RWPE2 (cell line): Measurements from ENCODE around the gene PRM3.

Source experiments
- ATAC-seq: fragments of 200-7000 bp; cut with Tn5 transposase; 3 replicates; pipeline ENCODE4 v1.9.1; 2021; ENCODE audit warnings: low read depth
- DNase-seq: peaks from one replicate; pipeline ENCODE4 v3.0.0-alpha.2; 2020; ENCODE audit warnings: low spot score
- H3K27ac ChIP-seq: fragments of 450-650 bp; 2 replicates; pipeline ENCODE4 v1.5.1; 2017; ENCODE audit warnings: mild to moderate bottlenecking; ENCODE audit not compliant: poor library complexity, severe bottlenecking
- H3K27me3 ChIP-seq: fragments of 250-450 bp; sonication (Bioruptor Pico); 2 replicates; pipeline ENCODE4 v1.5.1; 2021; ENCODE audit warnings: mild to moderate bottlenecking, moderate library complexity; ENCODE audit not compliant: insufficient read depth, poor library complexity, severe bottlenecking
- H3K36me3 ChIP-seq: fragments of 250-450 bp; sonication (Bioruptor Pico); 2 replicates; pipeline ENCODE4 v1.5.1; 2020; ENCODE audit warnings: low read depth, mild to moderate bottlenecking, moderate library complexity
- H3K4me1 ChIP-seq: fragments of 250-450 bp; sonication (Bioruptor Pico); 2 replicates; pipeline ENCODE4 v1.5.1; 2021; ENCODE audit warnings: mild to moderate bottlenecking, moderate library complexity; ENCODE audit not compliant: insufficient read depth, poor library complexity, severe bottlenecking
- H3K4me3 ChIP-seq: fragments of 250-450 bp; sonication (Bioruptor Pico); 2 replicates; pipeline ENCODE4 v1.5.1; 2021; ENCODE audit warnings: mild to moderate bottlenecking, moderate library complexity; ENCODE audit not compliant: severe bottlenecking
- H3K9me3 ChIP-seq: fragments of 250-450 bp; sonication (Bioruptor Pico); 2 replicates; pipeline ENCODE4 v1.5.1; 2021; ENCODE audit warnings: mild to moderate bottlenecking, moderate library complexity; ENCODE audit not compliant: severe bottlenecking
- CTCF ChIP-seq: fragments of 450-650 bp; IDR thresholded peaks from one replicate; pipeline ENCODE4 v1.5.1; 2017; ENCODE audit warnings: mild to moderate bottlenecking, moderate library complexity; ENCODE audit not compliant: poor library complexity, severe bottlenecking

PRM3 gene

GRCh38 chr16:11250091-11250785, 23.2 kb downstream of the PRM3 start:
- H3K27me3 ChIP-seq: no peaks in the 10 kb centered on the region
- no peak overlapping the region for H3K27ac ChIP-seq
- no peak for TF ChIP-seq CTCF
- no peaks in the 10 kb centered on the region for H3K36me3 ChIP-seq
- H3K9me3 ChIP-seq: no peaks in the 10 kb centered on the region
- H3K4me3 ChIP-seq: no peak overlapping the region
- no peaks in the 10 kb centered on the region for H3K4me1 ChIP-seq
- no peak for DNase-seq
- ATAC-seq: peak; percentile 51

DNA sequence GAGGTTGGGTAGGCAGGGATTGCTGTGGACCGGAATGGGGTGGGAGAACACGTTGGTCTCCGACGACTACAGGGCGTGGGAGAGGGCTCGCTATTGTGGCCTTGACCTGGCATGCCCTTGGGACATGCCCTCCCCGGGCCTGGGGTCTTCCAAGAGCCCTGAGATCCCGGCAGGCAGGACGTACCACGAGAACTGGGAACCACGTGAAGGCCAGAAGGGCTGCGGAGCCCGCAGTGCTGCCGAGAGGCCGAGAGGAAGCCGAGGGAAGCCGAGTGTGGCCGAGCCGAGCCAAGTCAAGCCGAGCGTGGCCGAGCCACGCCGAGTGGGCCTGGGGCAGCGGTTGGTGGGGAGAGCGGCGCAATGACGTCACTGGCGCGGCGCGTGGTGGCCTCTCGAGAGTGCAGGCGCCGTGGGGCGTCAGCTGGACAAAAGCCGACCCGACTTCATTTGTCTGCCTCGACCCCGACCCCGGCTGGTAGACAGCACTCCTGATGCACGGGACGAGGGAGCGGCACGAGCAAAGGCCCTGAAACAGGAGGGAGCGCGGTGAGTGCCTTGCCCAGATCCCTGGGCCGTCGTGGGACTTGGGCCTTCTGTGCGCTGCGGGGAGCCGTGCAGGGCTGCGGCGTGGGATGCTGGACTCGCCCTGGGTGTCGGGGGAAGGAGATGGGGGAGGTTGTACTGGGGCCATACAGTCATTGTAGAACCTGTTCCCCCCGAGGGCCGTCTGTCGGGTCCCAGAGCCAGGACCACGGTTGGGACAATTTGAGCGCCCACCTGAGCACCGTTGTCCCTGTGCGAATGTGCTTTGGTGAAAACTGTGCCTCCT, 24.0 kb downstream of the PRM3 start:
- Histone ChIP-seq H3K36me3 (no peaks in the 10 kb centered on the region), H3K27ac (no peak overlapping the region), H3K4me1 (no peaks in the 10 kb centered on the region), H3K9me3 (no peaks in the 10 kb centered on the region), H3K27me3 (no peaks in the 10 kb centered on the region), H3K4me3 (no peak overlapping the region)
- ATAC-seq (no peak), DNase-seq (no peak)
- TF ChIP-seq CTCF: no peak

DNA sequence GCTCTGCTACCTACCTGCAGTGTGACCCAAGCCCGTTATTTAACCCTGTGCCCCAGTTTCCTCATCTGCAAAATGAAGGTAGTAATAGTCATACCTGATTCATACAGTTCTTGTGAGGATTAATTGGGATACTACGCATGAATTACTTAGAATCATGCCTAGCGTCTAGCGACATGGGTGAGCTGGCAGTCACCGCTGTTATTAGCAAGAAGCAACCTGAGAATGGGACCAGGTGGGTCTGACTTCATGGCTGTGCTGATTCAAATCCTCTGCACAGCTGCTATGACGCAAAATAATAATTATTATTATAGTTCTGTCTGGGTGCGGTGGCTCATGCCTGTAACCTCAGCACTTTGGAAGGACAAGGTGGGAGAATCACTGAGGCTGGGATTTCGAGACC, 25.3 kb downstream of the PRM3 start:
- Histone ChIP-seq H3K4me1 (no peaks in the 10 kb centered on the region), H3K27me3 (no peaks in the 10 kb centered on the region), H3K27ac (no peak overlapping the region), H3K36me3 (no peaks in the 10 kb centered on the region), H3K4me3 (no peak overlapping the region), H3K9me3 (no peaks in the 10 kb centered on the region)
- peak; percentile 18; the same call in 1 of the 3 replicates for ATAC-seq
- DNase-seq: no peak
- TF ChIP-seq CTCF: no peak

- Histone ChIP-seq H3K4me3 (no peak overlapping the region), H3K27me3 (no peaks in the 10 kb centered on the region), H3K4me1 (no peaks in the 10 kb centered on the region), H3K27ac (no peak overlapping the region), H3K9me3 (no peaks in the 10 kb centered on the region), H3K36me3 (no peaks in the 10 kb centered on the region)
- no peak for TF ChIP-seq CTCF
- no peak for DNase-seq
- no peak for ATAC-seq
Measured at GRCh38 chr16:11245988-11246387, 27.4 kb downstream of the PRM3 start.
